Measurements from ENCODE around the gene UPK3A. TPM values are rescaled to one million over a fixed set of nuclear protein-coding genes. Genes with fewer than 3 reads are reported as not detected.

UPK3A gene
- total and polyA plus RNA-seq, 2 of the 13 experiments (the other 11 are each of a cell fraction or from before 2014, with no cell fraction given): 10.5 to 13.8 TPM

DNA sequence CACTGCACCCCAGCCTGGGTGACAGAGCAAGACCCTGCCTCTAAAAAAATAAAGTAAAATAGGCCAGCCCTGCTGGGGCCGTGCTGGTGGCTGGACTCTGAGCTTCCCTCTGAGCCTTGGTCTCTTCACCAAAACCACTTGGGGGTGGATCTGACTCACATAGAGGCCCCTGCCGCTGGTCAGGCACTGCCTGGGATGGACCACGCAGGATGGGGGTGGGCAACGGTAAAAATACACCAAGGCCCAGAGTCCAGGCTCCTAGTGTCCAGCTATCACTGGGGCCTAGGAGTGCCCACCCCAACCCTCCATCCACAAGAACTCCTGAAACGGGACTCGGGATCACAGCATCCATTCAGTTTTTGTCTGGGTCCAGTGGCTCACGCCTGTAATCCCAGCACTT, 12.3 kb upstream of the UPK3A start (continued):
- TF ChIP-seq MEIS1 (CRISPR knock-in tag; IDR thresholded peaks at IDR 0.05; ENCODE audit: borderline replicate concordance) (no peak), FOXA3 (CRISPR knock-in tag; IDR thresholded peaks at IDR 0.05) (no peak), FOXK1 (CRISPR knock-in tag; IDR thresholded peaks at IDR 0.05; ENCODE audit: borderline replicate concordance, low read depth) (no peak), ELF1 (CRISPR knock-in tag; IDR thresholded peaks at IDR 0.05) (no peak), CENPT (CRISPR knock-in tag; IDR thresholded peaks at IDR 0.05; ENCODE audit: low read depth) (no peak), ARNT2 (CRISPR knock-in tag; IDR thresholded peaks at IDR 0.05; ENCODE audit: low read depth) (0 out of 2 replicates have a peak, but pooled peaks have one; percentile 2), NAIF1 (CRISPR knock-in tag; IDR thresholded peaks at IDR 0.05; ENCODE audit: borderline replicate concordance) (no peak), ATM (IDR thresholded peaks at IDR 0.05; ENCODE audit: borderline replicate concordance) (no peak), NR2F2 (IDR thresholded peaks at IDR 0.05; ENCODE audit: borderline replicate concordance, low read depth) (no peak), ESRRA (CRISPR knock-in tag; IDR thresholded peaks at IDR 0.05; ENCODE audit: low read depth) (no peak), ZNF484 (CRISPR knock-in tag; IDR thresholded peaks at IDR 0.05; ENCODE audit: borderline replicate concordance, low read depth) (no peak), ZKSCAN8 (CRISPR knock-in tag; IDR thresholded peaks at IDR 0.05; ENCODE audit: borderline replicate concordance) (no peak), GTF3A (CRISPR knock-in tag; conservative IDR thresholded peaks at IDR 0.05) (no peak), TOPORS (CRISPR knock-in tag; IDR thresholded peaks at IDR 0.05) (no peak), GTF2F1 (IDR thresholded peaks at IDR 0.05; ENCODE audit: low read length) (no peak), ZNF350 (CRISPR knock-in tag; IDR thresholded peaks at IDR 0.05; ENCODE audit: borderline replicate concordance, low read depth) (no peak; the same call in 1 of the 2 replicates)
- TF ChIP-seq, protein P1, sequence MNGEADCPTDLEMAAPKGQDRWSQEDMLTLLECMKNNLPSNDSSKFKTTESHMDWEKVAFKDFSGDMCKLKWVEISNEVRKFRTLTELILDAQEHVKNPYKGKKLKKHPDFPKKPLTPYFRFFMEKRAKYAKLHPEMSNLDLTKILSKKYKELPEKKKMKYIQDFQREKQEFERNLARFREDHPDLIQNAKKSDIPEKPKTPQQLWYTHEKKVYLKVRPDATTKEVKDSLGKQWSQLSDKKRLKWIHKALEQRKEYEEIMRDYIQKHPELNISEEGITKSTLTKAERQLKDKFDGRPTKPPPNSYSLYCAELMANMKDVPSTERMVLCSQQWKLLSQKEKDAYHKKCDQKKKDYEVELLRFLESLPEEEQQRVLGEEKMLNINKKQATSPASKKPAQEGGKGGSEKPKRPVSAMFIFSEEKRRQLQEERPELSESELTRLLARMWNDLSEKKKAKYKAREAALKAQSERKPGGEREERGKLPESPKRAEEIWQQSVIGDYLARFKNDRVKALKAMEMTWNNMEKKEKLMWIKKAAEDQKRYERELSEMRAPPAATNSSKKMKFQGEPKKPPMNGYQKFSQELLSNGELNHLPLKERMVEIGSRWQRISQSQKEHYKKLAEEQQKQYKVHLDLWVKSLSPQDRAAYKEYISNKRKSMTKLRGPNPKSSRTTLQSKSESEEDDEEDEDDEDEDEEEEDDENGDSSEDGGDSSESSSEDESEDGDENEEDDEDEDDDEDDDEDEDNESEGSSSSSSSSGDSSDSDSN (CRISPR knock-in tag; IDR thresholded peaks at IDR 0.05): no peak
- TF ChIP-seq, protein P2, sequence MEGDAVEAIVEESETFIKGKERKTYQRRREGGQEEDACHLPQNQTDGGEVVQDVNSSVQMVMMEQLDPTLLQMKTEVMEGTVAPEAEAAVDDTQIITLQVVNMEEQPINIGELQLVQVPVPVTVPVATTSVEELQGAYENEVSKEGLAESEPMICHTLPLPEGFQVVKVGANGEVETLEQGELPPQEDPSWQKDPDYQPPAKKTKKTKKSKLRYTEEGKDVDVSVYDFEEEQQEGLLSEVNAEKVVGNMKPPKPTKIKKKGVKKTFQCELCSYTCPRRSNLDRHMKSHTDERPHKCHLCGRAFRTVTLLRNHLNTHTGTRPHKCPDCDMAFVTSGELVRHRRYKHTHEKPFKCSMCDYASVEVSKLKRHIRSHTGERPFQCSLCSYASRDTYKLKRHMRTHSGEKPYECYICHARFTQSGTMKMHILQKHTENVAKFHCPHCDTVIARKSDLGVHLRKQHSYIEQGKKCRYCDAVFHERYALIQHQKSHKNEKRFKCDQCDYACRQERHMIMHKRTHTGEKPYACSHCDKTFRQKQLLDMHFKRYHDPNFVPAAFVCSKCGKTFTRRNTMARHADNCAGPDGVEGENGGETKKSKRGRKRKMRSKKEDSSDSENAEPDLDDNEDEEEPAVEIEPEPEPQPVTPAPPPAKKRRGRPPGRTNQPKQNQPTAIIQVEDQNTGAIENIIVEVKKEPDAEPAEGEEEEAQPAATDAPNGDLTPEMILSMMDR (CRISPR knock-in tag; IDR thresholded peaks at IDR 0.05): peak; percentile 53
- TF ChIP-seq, protein P3, sequence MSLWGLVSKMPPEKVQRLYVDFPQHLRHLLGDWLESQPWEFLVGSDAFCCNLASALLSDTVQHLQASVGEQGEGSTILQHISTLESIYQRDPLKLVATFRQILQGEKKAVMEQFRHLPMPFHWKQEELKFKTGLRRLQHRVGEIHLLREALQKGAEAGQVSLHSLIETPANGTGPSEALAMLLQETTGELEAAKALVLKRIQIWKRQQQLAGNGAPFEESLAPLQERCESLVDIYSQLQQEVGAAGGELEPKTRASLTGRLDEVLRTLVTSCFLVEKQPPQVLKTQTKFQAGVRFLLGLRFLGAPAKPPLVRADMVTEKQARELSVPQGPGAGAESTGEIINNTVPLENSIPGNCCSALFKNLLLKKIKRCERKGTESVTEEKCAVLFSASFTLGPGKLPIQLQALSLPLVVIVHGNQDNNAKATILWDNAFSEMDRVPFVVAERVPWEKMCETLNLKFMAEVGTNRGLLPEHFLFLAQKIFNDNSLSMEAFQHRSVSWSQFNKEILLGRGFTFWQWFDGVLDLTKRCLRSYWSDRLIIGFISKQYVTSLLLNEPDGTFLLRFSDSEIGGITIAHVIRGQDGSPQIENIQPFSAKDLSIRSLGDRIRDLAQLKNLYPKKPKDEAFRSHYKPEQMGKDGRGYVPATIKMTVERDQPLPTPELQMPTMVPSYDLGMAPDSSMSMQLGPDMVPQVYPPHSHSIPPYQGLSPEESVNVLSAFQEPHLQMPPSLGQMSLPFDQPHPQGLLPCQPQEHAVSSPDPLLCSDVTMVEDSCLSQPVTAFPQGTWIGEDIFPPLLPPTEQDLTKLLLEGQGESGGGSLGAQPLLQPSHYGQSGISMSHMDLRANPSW (CRISPR knock-in tag; IDR thresholded peaks at IDR 0.05; ENCODE audit: borderline replicate concordance): no peak
- TF ChIP-seq, protein P4, sequence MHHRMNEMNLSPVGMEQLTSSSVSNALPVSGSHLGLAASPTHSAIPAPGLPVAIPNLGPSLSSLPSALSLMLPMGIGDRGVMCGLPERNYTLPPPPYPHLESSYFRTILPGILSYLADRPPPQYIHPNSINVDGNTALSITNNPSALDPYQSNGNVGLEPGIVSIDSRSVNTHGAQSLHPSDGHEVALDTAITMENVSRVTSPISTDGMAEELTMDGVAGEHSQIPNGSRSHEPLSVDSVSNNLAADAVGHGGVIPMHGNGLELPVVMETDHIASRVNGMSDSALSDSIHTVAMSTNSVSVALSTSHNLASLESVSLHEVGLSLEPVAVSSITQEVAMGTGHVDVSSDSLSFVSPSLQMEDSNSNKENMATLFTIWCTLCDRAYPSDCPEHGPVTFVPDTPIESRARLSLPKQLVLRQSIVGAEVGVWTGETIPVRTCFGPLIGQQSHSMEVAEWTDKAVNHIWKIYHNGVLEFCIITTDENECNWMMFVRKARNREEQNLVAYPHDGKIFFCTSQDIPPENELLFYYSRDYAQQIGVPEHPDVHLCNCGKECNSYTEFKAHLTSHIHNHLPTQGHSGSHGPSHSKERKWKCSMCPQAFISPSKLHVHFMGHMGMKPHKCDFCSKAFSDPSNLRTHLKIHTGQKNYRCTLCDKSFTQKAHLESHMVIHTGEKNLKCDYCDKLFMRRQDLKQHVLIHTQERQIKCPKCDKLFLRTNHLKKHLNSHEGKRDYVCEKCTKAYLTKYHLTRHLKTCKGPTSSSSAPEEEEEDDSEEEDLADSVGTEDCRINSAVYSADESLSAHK (CRISPR knock-in tag; IDR thresholded peaks at IDR 0.05; ENCODE audit: borderline replicate concordance): no peak
